IMR-90 (cell line): Measurements from ENCODE around the gene AUTS2.

Experiments
- BHLHE40 ChIP-seq: fragments of 150-350 bp; IDR thresholded peaks from 2 replicates; pipeline ENCODE4 v1.6.1; 2016; ENCODE audit warnings: mild to moderate bottlenecking, low read depth, low read length
- CEBPB ChIP-seq: IDR thresholded peaks from 2 replicates; pipeline ENCODE4 v1.6.1; 2012; ENCODE audit warnings: low read depth, low read length, improper control_type of control experiment
- CTCF ChIP-seq: conservative IDR thresholded peaks from 2 replicates; pipeline ENCODE4 v1.5.1; 2012; ENCODE audit warnings: mild to moderate bottlenecking, low read depth, low read length, improper control_type of control experiment
- FOS ChIP-seq: fragments of 150-350 bp; IDR thresholded peaks from 2 replicates; pipeline ENCODE4 v1.6.1; 2016; ENCODE audit warnings: low read depth, low read length
- MAFK ChIP-seq: IDR thresholded peaks from 2 replicates; pipeline ENCODE4 v1.6.1; 2012; ENCODE audit warnings: low read depth, low read length, improper control_type of control experiment
- NFE2L2 ChIP-seq: fragments of 150-350 bp; IDR thresholded peaks from 2 replicates; pipeline ENCODE4 v1.6.1; 2016; ENCODE audit warnings: low read depth, mild to moderate bottlenecking, low read length
- POLR2A ChIP-seq: IDR thresholded peaks from 2 replicates; pipeline ENCODE4 v1.6.1; 2012; ENCODE audit warnings: mild to moderate bottlenecking, low read depth, low read length
- RCOR1 ChIP-seq: IDR thresholded peaks from 2 replicates; pipeline ENCODE4 v1.6.1; 2012; ENCODE audit warnings: mild to moderate bottlenecking, low read length, improper control_type of control experiment; ENCODE audit not compliant: insufficient replicate concordance
- RFX5 ChIP-seq: IDR thresholded peaks from 2 replicates; pipeline ENCODE4 v1.8.0; 2012; ENCODE audit warnings: low read depth, mild to moderate bottlenecking, low read length, moderate library complexity
- SMC3 ChIP-seq: fragments of 150-350 bp; IDR thresholded peaks from 2 replicates; pipeline ENCODE4 v1.6.1; 2016; ENCODE audit warnings: low read depth, mild to moderate bottlenecking, antibody characterized with exemption, low read length, moderate library complexity
- USF2 ChIP-seq: fragments of 150-350 bp; IDR thresholded peaks from 2 replicates; pipeline ENCODE4 v1.6.1; 2017; ENCODE audit warnings: mild to moderate bottlenecking, antibody characterized with exemption, low read length, low read depth

- TF ChIP-seq USF2: no peak
- no peak for TF ChIP-seq CTCF
- no peak for TF ChIP-seq BHLHE40
- no peak for TF ChIP-seq POLR2A
- 0 out of 2 replicates have a peak, but pooled peaks have one; percentile 1 for TF ChIP-seq SMC3
- TF ChIP-seq RFX5: no peak
- no peak for TF ChIP-seq CEBPB
- TF ChIP-seq MAFK: no peak
- no peak for TF ChIP-seq RCOR1
- TF ChIP-seq NFE2L2: no peak
- TF ChIP-seq FOS: no peak
These were observed 1096.2 kb downstream of the AUTS2 start for GRCh38 chr7:70694434-70694970.
